ENCODE measurements around the gene BTNL9.
"Not testable (repeated sequence)": the region's sequence is repeated elsewhere in the genome, so short reads cannot be mapped to it uniquely, and the experiment has no call there.

Gene BTNL9

GRCh38 chr5:181039931-181040630 is at the start of gene BTNL9:
Gene BTNL9, plus strand, starts transcription at chr5:181040266. Its CDS starts 5,224 bp downstream, at chr5:181045490.
- DNase-seq (ENCODE audit: low spot score) = no peak

- DNase-seq (ENCODE audit: low spot score) = no peak
Observed at GRCh38 chr5:180990882-180991242, 49.2 kb upstream of the BTNL9 start.

- DNase-seq (ENCODE audit: low spot score) = no peak
Observed at GRCh38 chr5:181001947-181002346, 38.1 kb upstream of the BTNL9 start.

GRCh38 chr5:181005791-181006190 is 34.3 kb upstream of the BTNL9 start:
- no peak for DNase-seq (ENCODE audit: low spot score)

GRCh38 chr5:181008136-181008535 is 31.9 kb upstream of the BTNL9 start:
- DNase-seq (ENCODE audit: low spot score) = no peak

GRCh38 chr5:181010018-181010417 is 30.0 kb upstream of the BTNL9 start:
- not testable (repeated sequence) for DNase-seq (ENCODE audit: low spot score)

GRCh38 chr5:181014654-181015053 is 25.4 kb upstream of the BTNL9 start:
- not testable (repeated sequence) for DNase-seq (ENCODE audit: low spot score)

GRCh38 chr5:181017448-181017847 is 22.6 kb upstream of the BTNL9 start:
- DNase-seq (ENCODE audit: low spot score) = not testable (repeated sequence)

- no peak for DNase-seq (ENCODE audit: low spot score)
Observed at GRCh38 chr5:181020688-181021087, 19.4 kb upstream of the BTNL9 start.

- no peak for DNase-seq (ENCODE audit: low spot score)
Observed at GRCh38 chr5:181024245-181025064, 15.6 kb upstream of the BTNL9 start.

GRCh38 chr5:181027452-181028031 is 12.5 kb upstream of the BTNL9 start:
- DNase-seq (ENCODE audit: low spot score) = no peak

- no peak for DNase-seq (ENCODE audit: low spot score)
Observed at GRCh38 chr5:181028032-181028819, 11.8 kb upstream of the BTNL9 start.

GRCh38 chr5:181031716-181032115 is 8.3 kb upstream of the BTNL9 start:
- no peak for DNase-seq (ENCODE audit: low spot score)

- no peak for DNase-seq (ENCODE audit: low spot score)
Observed at GRCh38 chr5:181035991-181036815, 3.9 kb upstream of the BTNL9 start.

- DNase-seq (ENCODE audit: low spot score) = no peak
Observed at GRCh38 chr5:181036816-181037364, 3.2 kb upstream of the BTNL9 start.

GRCh38 chr5:181037365-181037861 is 2.7 kb upstream of the BTNL9 start:
- no peak for DNase-seq (ENCODE audit: low spot score)

- no peak for DNase-seq (ENCODE audit: low spot score)
Observed at GRCh38 chr5:181039471-181039870, 595 bp upstream of the BTNL9 start.

- no peak for DNase-seq (ENCODE audit: low spot score)
Observed at GRCh38 chr5:181040631-181040945, 522 bp downstream of the BTNL9 start.

GRCh38 chr5:181041043-181041442 is 977 bp downstream of the BTNL9 start:
- no peak for DNase-seq (ENCODE audit: low spot score)

- no peak for DNase-seq (ENCODE audit: low spot score)
Observed at GRCh38 chr5:181042036-181042713, 2.1 kb downstream of the BTNL9 start.

All from Ammon's horn (tissue), 1 donor.